Smooth muscle cell (in vitro differentiated cells): ENCODE data around the gene CCDC149. TPM values are rescaled to one million over a fixed set of nuclear protein-coding genes. Genes with fewer than 3 reads are reported as not detected.

ENCODE experiments used
- DNase-seq: peaks from one replicate; lab custom pipeline; 2025; ENCODE audit not compliant: unreplicated experiment; lab: John Stamatoyannopoulos, UW
- H2AFZ ChIP-seq: fragments of 200-600 bp; sonication (generic); 2 replicates; pipeline ENCODE4 v1.6.0; 2016; ENCODE audit warnings: antibody characterized with exemption, low read depth, mild to moderate bottlenecking
- H3F3A ChIP-seq: fragments of 200-600 bp; sonication (generic); 2 replicates; pipeline ENCODE4 v1.6.0; 2017; ENCODE audit warnings: antibody characterized with exemption, low read depth
- H3K27ac ChIP-seq: fragments of 200-600 bp; sonication (generic); 2 replicates; pipeline ENCODE4 v1.5.1; 2016; ENCODE audit warnings: low read depth, mild to moderate bottlenecking
- H3K27me3 ChIP-seq: fragments of 200-600 bp; sonication (generic); 2 replicates; pipeline ENCODE4 v1.6.1; 2016; ENCODE audit warnings: low read depth, mild to moderate bottlenecking
- H3K36me3 ChIP-seq: fragments of 200-600 bp; sonication (generic); 2 replicates; pipeline ENCODE4 v1.5.1; 2016; ENCODE audit warnings: low read depth
- H3K4me1 ChIP-seq: fragments of 200-600 bp; sonication (generic); 2 replicates; pipeline ENCODE4 v1.5.1; 2016; ENCODE audit warnings: low read depth
- H3K4me2 ChIP-seq: fragments of 200-600 bp; sonication (generic); 2 replicates; pipeline ENCODE4 v1.6.0; 2016; ENCODE audit warnings: mild to moderate bottlenecking
- H3K4me3 ChIP-seq: fragments of 200-600 bp; sonication (generic); 2 replicates; pipeline ENCODE4 v1.5.1; 2016; ENCODE audit warnings: mild to moderate bottlenecking
- H3K79me2 ChIP-seq: fragments of 200-600 bp; sonication (generic); 2 replicates; pipeline ENCODE4 v1.6.0; 2016; ENCODE audit warnings: low read depth, mild to moderate bottlenecking
- H3K9ac ChIP-seq: fragments of 200-600 bp; sonication (generic); 2 replicates; pipeline ENCODE4 v1.6.0; 2016; ENCODE audit warnings: low read depth
- H3K9me3 ChIP-seq: fragments of 200-600 bp; sonication (generic); replicated peaks from 2 replicates; pipeline ENCODE4 v1.5.1; 2016; ENCODE audit warnings: low read depth
- H4K20me1 ChIP-seq: fragments of 200-600 bp; sonication (generic); 2 replicates; pipeline ENCODE4 v1.6.0; 2016; ENCODE audit warnings: low read depth
- CTCF ChIP-seq: fragments of 200-600 bp; sonication (generic); IDR thresholded peaks from 2 replicates; pipeline ENCODE4 v1.5.1; 2017; ENCODE audit warnings: borderline replicate concordance, mild to moderate bottlenecking, antibody characterized with exemption; ENCODE audit not compliant: insufficient read depth, poor library complexity, severe bottlenecking
- WGBS: methylation state at CpG from one replicate; pipeline ENCODE4 v1.1.7; 2016; ENCODE audit warnings: low lambda C conversion rate; 5-methylcytosine and 5-hydroxymethylcytosine counted together
- polyA plus RNA-seq: library from polyadenylated mRNA; unstranded; fragments of >200 nt; fragmentation: Nextera tagmentation; extraction: Ambion mirVana; gene quantifications from 2 replicates; pipeline ENCODE4 v1.2.1, GENCODE V29; 2016
- total RNA-seq: library from RNA; depleted of rRNA; stranded (reverse); fragments of >200 nt; gene quantifications from 2 replicates; pipeline ENCODE4 v1.2.3, GENCODE V29; 2014

The CCDC149 gene
- total and polyA plus RNA-seq, 2 experiments from 2014 or later, result 5.5 to 10.7 TPM

- no peaks in the 10 kb centered on the region for H3K27me3 ChIP-seq
- H3K79me2 ChIP-seq, result no peaks in the 10 kb centered on the region
- no peaks in the 10 kb centered on the region for H3K9me3 ChIP-seq
- no peak overlapping the region for H2AFZ ChIP-seq
- no peak for DNase-seq
- H3K36me3 ChIP-seq, result no peaks in the 10 kb centered on the region
- no peak overlapping the region for H3K4me2 ChIP-seq
- H4K20me1 ChIP-seq, result no peaks in the 10 kb centered on the region
- no peaks in the 10 kb centered on the region for H3F3A ChIP-seq
- no peak overlapping the region for H3K4me3 ChIP-seq
- no peak for TF ChIP-seq CTCF
- H3K4me1 ChIP-seq, result peaks cover 7% of the 10 kb centered on the region
- H3K9ac ChIP-seq, result no peak overlapping the region
- no peak overlapping the region for H3K27ac ChIP-seq
- 92% methylated on average over 2 of the region's 2 CpGs for WGBS
These were observed 99.1 kb downstream of the CCDC149 start for GRCh38 chr4:24813732-24814131.

- Histone ChIP-seq H3K4me1 (peaks cover 6% of the 10 kb centered on the region), H3K36me3 (no peaks in the 10 kb centered on the region), H3K79me2 (no peaks in the 10 kb centered on the region), H3K4me2 (no peak overlapping the region), H4K20me1 (no peaks in the 10 kb centered on the region), H3K4me3 (no peak overlapping the region), H3K27me3 (no peaks in the 10 kb centered on the region), H3F3A (no peaks in the 10 kb centered on the region), H3K9ac (no peak overlapping the region), H3K9me3 (no peaks in the 10 kb centered on the region), H2AFZ (no peak overlapping the region), H3K27ac (no peak overlapping the region)
- no peak for TF ChIP-seq CTCF
- 84% methylated on average over 6 of the region's 6 CpGs for WGBS
- no peak for DNase-seq
These were observed 101.8 kb downstream of the CCDC149 start for GRCh38 chr4:24810871-24811631.

GRCh38 chr4:24809815-24810405, 102.9 kb downstream of the CCDC149 start:
- no peaks in the 10 kb centered on the region for H3F3A ChIP-seq
- no peak for DNase-seq
- H3K27ac ChIP-seq, result peak overlapping the region; percentile 56
- TF ChIP-seq CTCF, result no peak
- no peaks in the 10 kb centered on the region for H4K20me1 ChIP-seq
- no peak overlapping the region for H3K4me3 ChIP-seq
- WGBS, result 71% methylated on average over 6 of the region's 6 CpGs
- no peak overlapping the region for H2AFZ ChIP-seq
- H3K4me2 ChIP-seq, result peak overlapping the region; percentile 54
- H3K9me3 ChIP-seq, result no peaks in the 10 kb centered on the region
- H3K9ac ChIP-seq, result no peak overlapping the region
- H3K79me2 ChIP-seq, result no peaks in the 10 kb centered on the region
- no peaks in the 10 kb centered on the region for H3K27me3 ChIP-seq
- H3K4me1 ChIP-seq, result no peaks in the 10 kb centered on the region
- H3K36me3 ChIP-seq, result no peaks in the 10 kb centered on the region
